ENCODE results near the gene SMYD3.

Gene SMYD3

GRCh38 chr1:246213036-246213435 lies 294.0 kb downstream of the SMYD3 start:
- Histone ChIP-seq H3K9me3 (no peaks in the 10 kb centered on the region; the same call in 1 of the 2 replicates), H3K4me1 (peaks cover 27% of the 10 kb centered on the region), H3K36me3 (no peaks in the 10 kb centered on the region), H3K27me3 (no peaks in the 10 kb centered on the region), H3K4me3 (ENCODE audit: low read depth, low read length) (no peak overlapping the region)
- no peak for DNase-seq
- no peak for TF ChIP-seq CTCF (IDR thresholded peaks at IDR 0.05; ENCODE audit: low read depth, low read length)

DNA sequence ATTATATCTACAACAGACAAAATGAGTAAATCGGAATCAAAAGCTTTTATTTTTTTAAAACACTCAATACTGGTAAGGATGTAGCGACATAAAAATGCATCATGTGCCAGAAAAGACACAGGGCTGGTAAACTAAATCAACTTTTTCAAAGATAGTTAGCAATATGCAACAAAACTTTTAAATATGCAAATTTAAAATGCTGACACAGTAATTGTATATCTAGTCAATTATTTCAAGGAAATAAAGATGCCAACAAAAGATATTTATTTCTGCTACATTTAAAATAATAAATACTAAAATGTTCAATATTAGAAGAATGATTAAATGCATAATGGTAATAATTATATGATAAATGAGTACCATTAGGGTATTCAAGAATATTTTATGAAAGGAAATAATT lies 295.1 kb downstream of the SMYD3 start:
- H3K4me1 ChIP-seq: peaks cover 29% of the 10 kb centered on the region
- no peaks in the 10 kb centered on the region for H3K27me3 ChIP-seq
- no peaks in the 10 kb centered on the region; the same call in 1 of the 2 replicates for H3K9me3 ChIP-seq
- H3K36me3 ChIP-seq: no peaks in the 10 kb centered on the region
- no peak for TF ChIP-seq CTCF (IDR thresholded peaks at IDR 0.05; ENCODE audit: low read depth, low read length)
- H3K4me3 ChIP-seq (ENCODE audit: low read depth, low read length): no peak overlapping the region
- no peak for DNase-seq

GRCh38 chr1:246210756-246211155 lies 296.3 kb downstream of the SMYD3 start:
- Histone ChIP-seq H3K27me3 (no peaks in the 10 kb centered on the region), H3K4me1 (peaks cover 29% of the 10 kb centered on the region), H3K36me3 (no peaks in the 10 kb centered on the region), H3K9me3 (no peaks in the 10 kb centered on the region; the same call in 1 of the 2 replicates), H3K4me3 (ENCODE audit: low read depth, low read length) (peak overlapping the region; percentile 3)
- TF ChIP-seq CTCF (IDR thresholded peaks at IDR 0.05; ENCODE audit: low read depth, low read length): no peak
- peak; percentile 76 for DNase-seq

- DNase-seq: no peak
- Histone ChIP-seq H3K4me1 (peaks cover 12% of the 10 kb centered on the region), H3K27me3 (no peaks in the 10 kb centered on the region), H3K36me3 (no peaks in the 10 kb centered on the region), H3K4me3 (ENCODE audit: low read depth, low read length) (no peak overlapping the region), H3K9me3 (no peaks in the 10 kb centered on the region)
- peak; percentile 17; the same call in 1 of the 2 replicates for TF ChIP-seq CTCF (IDR thresholded peaks at IDR 0.05; ENCODE audit: low read depth, low read length)
These were observed 299.0 kb downstream of the SMYD3 start for GRCh38 chr1:246208105-246208504.

DNA sequence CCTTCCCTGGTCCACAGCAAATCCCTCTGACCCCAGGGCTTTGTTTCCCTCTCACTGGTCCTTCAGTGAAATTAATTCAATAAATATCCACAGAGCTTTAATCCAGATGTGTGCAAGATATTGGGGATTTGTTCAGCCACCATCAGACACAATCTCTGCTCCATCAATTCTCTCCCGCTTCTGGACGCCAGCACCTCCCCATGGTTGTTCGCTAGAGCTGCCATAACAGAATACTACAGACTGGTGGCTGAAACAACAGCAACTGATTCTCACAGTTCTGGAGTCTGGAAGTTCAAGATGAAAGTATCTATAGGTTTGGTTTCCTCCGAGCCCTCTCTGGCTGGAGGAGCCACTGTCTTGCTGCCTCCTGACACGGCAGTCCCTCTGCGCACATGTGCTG lies 303.9 kb downstream of the SMYD3 start:
- DNase-seq: no peak
- H3K9me3 ChIP-seq: no peaks in the 10 kb centered on the region
- peaks cover 12% of the 10 kb centered on the region for H3K4me1 ChIP-seq
- TF ChIP-seq CTCF (IDR thresholded peaks at IDR 0.05; ENCODE audit: low read depth, low read length): peak; percentile 25
- no peak overlapping the region for H3K4me3 ChIP-seq (ENCODE audit: low read depth, low read length)
- no peaks in the 10 kb centered on the region for H3K27me3 ChIP-seq
- no peaks in the 10 kb centered on the region for H3K36me3 ChIP-seq

DNA sequence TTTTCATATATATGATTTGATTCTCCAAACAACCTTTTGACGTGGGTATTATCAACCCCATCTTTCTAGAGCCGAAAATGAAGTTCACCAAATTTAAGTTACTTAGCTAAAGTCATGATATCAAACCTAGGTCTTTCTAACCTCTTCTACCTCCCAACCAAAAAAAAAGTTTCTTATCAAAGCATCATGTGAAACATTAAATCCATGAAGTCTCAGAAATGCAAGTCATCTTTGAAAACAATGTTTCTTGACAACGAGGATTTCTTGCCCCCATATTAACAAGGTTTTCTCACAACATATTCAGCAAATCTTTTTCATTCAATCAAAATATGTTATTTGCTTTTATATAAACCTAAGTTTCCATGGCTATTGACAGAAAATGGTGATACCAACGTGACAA lies 306.3 kb downstream of the SMYD3 start:
- DNase-seq: no peak
- H3K4me1 ChIP-seq: peaks cover 12% of the 10 kb centered on the region
- H3K9me3 ChIP-seq: no peaks in the 10 kb centered on the region
- no peaks in the 10 kb centered on the region for H3K27me3 ChIP-seq
- no peak overlapping the region for H3K4me3 ChIP-seq (ENCODE audit: low read depth, low read length)
- no peak for TF ChIP-seq CTCF (IDR thresholded peaks at IDR 0.05; ENCODE audit: low read depth, low read length)
- H3K36me3 ChIP-seq: no peaks in the 10 kb centered on the region
